ENCODE measurements around the gene UQCC2. TPM values are rescaled to one million over a fixed set of nuclear protein-coding genes. Genes with fewer than 3 reads are reported as not detected.

The UQCC2 gene
- total RNA-seq, 2 experiments from 2014 or later, result 64.9 to 85.3 TPM

GRCh38 chr6:33738879-33739278 is 27.4 kb upstream of the UQCC2 start:
- H3K27ac ChIP-seq (ENCODE audit: low read depth, low read length, poor library complexity, severe bottlenecking), result no peak overlapping the region
- POLR2A ChIA-PET, result no interaction called here
- H3K9me2 ChIP-seq (ENCODE audit: insufficient read depth, low read length), result no peaks in the 10 kb centered on the region
- no peaks in the 10 kb centered on the region for H3K36me3 ChIP-seq (ENCODE audit: insufficient read depth, low read length)
- no peak overlapping the region for H3K4me2 ChIP-seq (ENCODE audit: low read length)
- H3K79me2 ChIP-seq (ENCODE audit: insufficient read depth, low read depth, low read length), result no peaks in the 10 kb centered on the region
- no peaks in the 10 kb centered on the region for H3K9me3 ChIP-seq (ENCODE audit: low read length)
- no TSS peak for BruUV-seq (replicated peaks)
- CTCF ChIA-PET (ENCODE audit: unreplicated experiment), result no interaction called here
- H3K4me1 ChIP-seq (ENCODE audit: insufficient read depth, low read length, poor library complexity, severe bottlenecking), result no peaks in the 10 kb centered on the region
- TF ChIP-seq EZH2phosphoT487 (IDR thresholded peaks at IDR 0.05; ENCODE audit: borderline replicate concordance, low read depth, low read length), result no peak
- TF ChIP-seq CTCF (conservative IDR thresholded peaks at IDR 0.05; ENCODE audit: low read length), result no peak
- H3K4me3 ChIP-seq (ENCODE audit: low read depth, low read length, poor library complexity, severe bottlenecking), result no peak overlapping the region
- no peak for DNase-seq (ENCODE audit: low spot score)
- no peak overlapping the region for H2AFZ ChIP-seq (ENCODE audit: low read length)
- intact Hi-C loops (cut with micrococcal nuclease; ENCODE audit: unreplicated experiment), result no loop called here
- H4K20me1 ChIP-seq (ENCODE audit: insufficient read depth, low read length), result no peaks in the 10 kb centered on the region

GRCh38 chr6:33738153-33738552 is 26.7 kb upstream of the UQCC2 start:
- DNase-seq (ENCODE audit: low spot score), result no peak
- ChIA-PET CTCF (ENCODE audit: unreplicated experiment) (no interaction called here), POLR2A (no interaction called here)
- Histone ChIP-seq H3K27ac (ENCODE audit: low read depth, low read length, poor library complexity, severe bottlenecking) (no peak overlapping the region), H3K79me2 (ENCODE audit: insufficient read depth, low read depth, low read length) (no peaks in the 10 kb centered on the region), H3K9me3 (ENCODE audit: low read length) (no peaks in the 10 kb centered on the region), H3K4me1 (ENCODE audit: insufficient read depth, low read length, poor library complexity, severe bottlenecking) (no peaks in the 10 kb centered on the region), H2AFZ (ENCODE audit: low read length) (no peak overlapping the region), H3K9me2 (ENCODE audit: insufficient read depth, low read length) (no peaks in the 10 kb centered on the region), H3K4me3 (ENCODE audit: low read depth, low read length, poor library complexity, severe bottlenecking) (no peak overlapping the region), H3K4me2 (ENCODE audit: low read length) (no peak overlapping the region), H4K20me1 (ENCODE audit: insufficient read depth, low read length) (no peaks in the 10 kb centered on the region), H3K36me3 (ENCODE audit: insufficient read depth, low read length) (no peaks in the 10 kb centered on the region)
- intact Hi-C loops (cut with micrococcal nuclease; ENCODE audit: unreplicated experiment), result no loop called here
- no TSS peak for BruUV-seq (replicated peaks)
- TF ChIP-seq EZH2phosphoT487 (IDR thresholded peaks at IDR 0.05; ENCODE audit: borderline replicate concordance, low read depth, low read length), result no peak
- TF ChIP-seq CTCF (conservative IDR thresholded peaks at IDR 0.05; ENCODE audit: low read length), result no peak

- no peak overlapping the region for H2AFZ ChIP-seq (ENCODE audit: low read length)
- H3K4me3 ChIP-seq (ENCODE audit: low read depth, low read length, poor library complexity, severe bottlenecking), result no peak overlapping the region
- H3K36me3 ChIP-seq (ENCODE audit: insufficient read depth, low read length), result no peaks in the 10 kb centered on the region
- BruUV-seq (replicated peaks), result no TSS peak
- H3K9me2 ChIP-seq (ENCODE audit: insufficient read depth, low read length), result no peaks in the 10 kb centered on the region
- TF ChIP-seq EZH2phosphoT487 (IDR thresholded peaks at IDR 0.05; ENCODE audit: borderline replicate concordance, low read depth, low read length) (no peak), CTCF (conservative IDR thresholded peaks at IDR 0.05; ENCODE audit: low read length) (no peak)
- no peak overlapping the region for H3K27ac ChIP-seq (ENCODE audit: low read depth, low read length, poor library complexity, severe bottlenecking)
- intact Hi-C loops (cut with micrococcal nuclease; ENCODE audit: unreplicated experiment), result no loop called here
- DNase-seq (ENCODE audit: low spot score), result no peak
- no peak overlapping the region for H3K4me2 ChIP-seq (ENCODE audit: low read length)
- H3K4me1 ChIP-seq (ENCODE audit: insufficient read depth, low read length, poor library complexity, severe bottlenecking), result no peaks in the 10 kb centered on the region
- ChIA-PET POLR2A (no interaction called here), CTCF (ENCODE audit: unreplicated experiment) (no interaction called here)
- H3K9me3 ChIP-seq (ENCODE audit: low read length), result no peaks in the 10 kb centered on the region
- no peaks in the 10 kb centered on the region for H3K79me2 ChIP-seq (ENCODE audit: insufficient read depth, low read depth, low read length)
- H4K20me1 ChIP-seq (ENCODE audit: insufficient read depth, low read length), result no peaks in the 10 kb centered on the region
Measured at GRCh38 chr6:33737267-33738026, 25.9 kb upstream of the UQCC2 start.
